Fibroblast of the conjunctiva (primary cell): Measurements from ENCODE around the gene HDLBP.
A peak's percentile ranks its signal among the peaks of the same experiment; 100 is the strongest.
"Not testable (repeated sequence)": the region's sequence is repeated elsewhere in the genome, so short reads cannot be mapped to it uniquely, and the experiment has no call there.

Source experiments
- DNase-seq: peaks from one replicate; pipeline ENCODE4 v3.0.0-alpha.2; 2010; ENCODE audit warnings: low read depth

HDLBP gene

GRCh38 chr2:241339839-241340630 lies 24.6 kb upstream of the HDLBP start:
- DNase-seq, result no peak

- no peak for DNase-seq
These were observed 19.3 kb upstream of the HDLBP start for GRCh38 chr2:241334813-241335212.

GRCh38 chr2:241330616-241330981 lies 15.1 kb upstream of the HDLBP start:
- DNase-seq, result no peak

GRCh38 chr2:241329669-241330615 lies 14.5 kb upstream of the HDLBP start:
- no peak for DNase-seq

- DNase-seq, result no peak
These were observed 9.8 kb upstream of the HDLBP start for GRCh38 chr2:241325257-241325656.

GRCh38 chr2:241324775-241325174 lies 9.3 kb upstream of the HDLBP start:
- no peak for DNase-seq

GRCh38 chr2:241323778-241324177 lies 8.3 kb upstream of the HDLBP start:
- DNase-seq, result no peak

GRCh38 chr2:241321886-241322285 lies 6.4 kb upstream of the HDLBP start:
- no peak for DNase-seq

- no peak for DNase-seq
These were observed 5.6 kb upstream of the HDLBP start for GRCh38 chr2:241321033-241321432.

GRCh38 chr2:241320394-241320793 lies 4.9 kb upstream of the HDLBP start:
- DNase-seq, result no peak

GRCh38 chr2:241318830-241319229 lies 3.4 kb upstream of the HDLBP start:
- DNase-seq, result not testable (repeated sequence)

GRCh38 chr2:241317391-241317790 lies 1.9 kb upstream of the HDLBP start:
- no peak for DNase-seq

- no peak for DNase-seq
These were observed 1.4 kb upstream of the HDLBP start for GRCh38 chr2:241316825-241317224.

- peak; percentile 26 for DNase-seq
These were observed 583 bp upstream of the HDLBP start, which contains the start of gene SEPTIN2 for GRCh38 chr2:241315879-241316631. Gene SEPTIN2, plus strand, starts transcription at chr2:241315925. Its CDS starts 8,308 bp downstream, at chr2:241324233.

GRCh38 chr2:241314226-241315092 lies 1.0 kb downstream of the HDLBP start:
- DNase-seq, result peak; percentile 4

- no peak for DNase-seq
These were observed 1.9 kb downstream of the HDLBP start for GRCh38 chr2:241313543-241314095.

- peak; percentile 12 for DNase-seq
These were observed 3.4 kb downstream of the HDLBP start for GRCh38 chr2:241312082-241312481.

GRCh38 chr2:241310917-241311566 lies 4.4 kb downstream of the HDLBP start:
- DNase-seq, result no peak

GRCh38 chr2:241309684-241310117 lies 5.8 kb downstream of the HDLBP start:
- no peak for DNase-seq

- no peak for DNase-seq
These were observed 6.5 kb downstream of the HDLBP start for GRCh38 chr2:241308832-241309500.
